GM18502 (cell line): ENCODE measurements around the gene OR7E24.
"Not testable (repeated sequence)": the region's sequence is repeated elsewhere in the genome, so short reads cannot be mapped to it uniquely, and the experiment has no call there.

ENCODE experiments used
- ATAC-seq: cut with Tn5 transposase; IDR thresholded peaks from one replicate; pipeline ENCODE4 v1.9.1; 2021; ENCODE audit warnings: mild to moderate bottlenecking; ENCODE audit not compliant: unreplicated experiment, poor library complexity

Gene OR7E24

GRCh38 chr19:9250630-9251029 is at the start of gene OR7E24:
TSS of gene OR7E24 (plus strand) at chr19:9250930. CDS start at chr19:9251044, 114 bp downstream.
- no peak for ATAC-seq

- ATAC-seq: no peak
Observed at GRCh38 chr19:9205501-9206113, 45.1 kb upstream of the OR7E24 start.

GRCh38 chr19:9219489-9219888 is 31.2 kb upstream of the OR7E24 start, which contains the start of gene OR7D4:
TSS of gene OR7D4 (minus strand) at chr19:9219589. CDS start at chr19:9214837, 4,752 bp downstream.
- no peak for ATAC-seq

- ATAC-seq: no peak
Observed at GRCh38 chr19:9251236-9251635, 506 bp downstream of the OR7E24 start.

- not testable (repeated sequence) for ATAC-seq
Observed at GRCh38 chr19:9283485-9283884, 32.8 kb downstream of the OR7E24 start.

- no peak for ATAC-seq
Observed at GRCh38 chr19:9289231-9289884, 38.6 kb downstream of the OR7E24 start.

- ATAC-seq: no peak
Observed at GRCh38 chr19:9295411-9295849, 44.7 kb downstream of the OR7E24 start.

GRCh38 chr19:9296336-9296735 is 45.6 kb downstream of the OR7E24 start:
- ATAC-seq: no peak
